Kidney epithelial cell (primary cell): ENCODE results near the gene OR4F6. TPM values are rescaled to one million over a fixed set of nuclear protein-coding genes. Genes with fewer than 3 reads are reported as not detected.

Experiments
- DNase-seq: peaks from one replicate; pipeline ENCODE4 v3.0.0-alpha.2; 2010; ENCODE audit warnings: low read depth
- H3K27me3 ChIP-seq: 2 replicates; pipeline ENCODE4 v1.6.0; 2011; ENCODE audit warnings: low read length; ENCODE audit not compliant: control insufficient read depth, insufficient read depth
- H3K36me3 ChIP-seq: 2 replicates; pipeline ENCODE4 v1.5.1; 2011; ENCODE audit warnings: low read length; ENCODE audit not compliant: control insufficient read depth, insufficient read depth
- H3K4me3 ChIP-seq: 2 replicates; pipeline ENCODE4 v1.5.1; 2011; ENCODE audit warnings: low read depth, mild to moderate bottlenecking, control low read depth, low read length
- CTCF ChIP-seq: IDR thresholded peaks from 2 replicates; pipeline ENCODE4 v1.5.1; 2011; ENCODE audit warnings: mild to moderate bottlenecking, moderate library complexity, low read length, control low read depth, inconsistent platforms; ENCODE audit not compliant: insufficient read depth, poor library complexity, severe bottlenecking
- total RNA-seq: library from RNA; depleted of rRNA; stranded (reverse); fragments of >200 nt; gene quantifications from 2 replicates; pipeline ENCODE4 v1.2.3, GENCODE V29; 2015

The OR4F6 gene
- total RNA-seq, 1 donor from 2014 or later = not detected

DNA sequence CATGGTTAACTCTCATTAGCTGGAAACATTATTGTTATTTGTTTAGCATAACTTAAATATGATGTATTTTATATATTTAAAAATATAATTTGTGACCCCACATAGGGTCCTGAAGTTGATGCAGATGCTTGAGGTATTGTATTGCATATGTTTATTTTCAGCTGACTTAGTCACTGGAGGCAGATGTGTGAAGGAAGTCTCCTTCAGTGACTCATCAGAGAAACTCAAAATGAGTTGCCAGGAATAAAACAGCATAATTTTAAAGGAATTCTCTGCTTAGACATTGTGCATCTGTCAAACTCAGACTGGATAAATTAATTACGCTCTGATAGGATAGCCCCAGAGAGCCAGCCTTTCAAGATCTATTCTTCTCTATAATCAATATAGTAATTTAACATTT is 7.9 kb upstream of the OR4F6 start:
- no peaks in the 10 kb centered on the region for H3K36me3 ChIP-seq
- H3K4me3 ChIP-seq = no peak overlapping the region
- TF ChIP-seq CTCF = no peak
- no peaks in the 10 kb centered on the region for H3K27me3 ChIP-seq
- no peak for DNase-seq

- Histone ChIP-seq H3K27me3 (no peaks in the 10 kb centered on the region), H3K36me3 (no peaks in the 10 kb centered on the region), H3K4me3 (no peak overlapping the region)
- DNase-seq = no peak
- no peak for TF ChIP-seq CTCF
Measured at GRCh38 chr15:101799665-101800064, 3.6 kb upstream of the OR4F6 start.

DNA sequence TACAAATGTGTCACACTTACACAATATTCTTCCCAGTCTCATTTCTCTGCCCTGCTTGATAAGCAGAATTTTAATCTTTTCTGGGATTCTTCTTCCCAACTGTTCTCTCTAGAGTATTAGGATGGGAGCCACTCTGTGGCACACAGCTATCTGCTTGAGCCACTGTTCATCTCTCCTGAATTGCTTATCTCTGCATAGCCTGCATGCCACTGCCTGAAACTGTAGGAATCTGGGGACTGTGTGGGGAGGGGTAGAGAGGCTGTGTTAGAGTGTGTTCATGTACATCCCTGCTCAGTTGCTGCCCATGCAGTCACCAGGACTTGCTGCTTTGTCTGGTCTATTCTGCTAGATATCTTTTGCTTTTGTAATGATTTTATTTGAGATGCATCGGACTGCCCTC is 2.3 kb upstream of the OR4F6 start:
- no peaks in the 10 kb centered on the region for H3K27me3 ChIP-seq
- DNase-seq = no peak
- TF ChIP-seq CTCF = no peak
- no peak overlapping the region for H3K4me3 ChIP-seq
- H3K36me3 ChIP-seq = no peaks in the 10 kb centered on the region

DNA sequence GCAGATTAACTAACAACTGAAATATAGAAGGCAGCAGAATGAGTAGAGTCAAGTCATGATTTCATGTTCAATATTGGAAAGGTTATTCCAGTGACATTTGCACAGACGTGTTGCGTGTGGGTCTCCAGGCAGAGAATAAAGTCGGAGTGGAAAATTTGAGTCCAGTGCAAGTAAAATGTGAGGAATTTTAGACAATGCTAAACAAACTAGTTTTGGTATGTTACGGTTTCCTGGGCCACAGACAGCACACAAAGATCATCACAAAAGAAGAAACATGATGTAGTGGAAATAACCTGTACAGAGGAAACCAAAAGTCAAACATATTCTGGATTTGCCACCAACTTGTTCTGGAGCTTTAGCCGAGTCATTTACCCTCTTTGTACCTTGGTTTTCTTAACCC is 367 bp downstream of the OR4F6 start:
- no peak for TF ChIP-seq CTCF
- DNase-seq = no peak
- Histone ChIP-seq H3K4me3 (no peak overlapping the region), H3K27me3 (no peaks in the 10 kb centered on the region), H3K36me3 (no peaks in the 10 kb centered on the region)

GRCh38 chr15:101804375-101804774 is 1.1 kb downstream of the OR4F6 start:
- DNase-seq = no peak
- TF ChIP-seq CTCF = no peak
- Histone ChIP-seq H3K27me3 (no peaks in the 10 kb centered on the region), H3K4me3 (no peak overlapping the region), H3K36me3 (no peaks in the 10 kb centered on the region)

- no peak for DNase-seq
- H3K4me3 ChIP-seq = no peak overlapping the region
- no peak for TF ChIP-seq CTCF
- H3K36me3 ChIP-seq = no peaks in the 10 kb centered on the region
- no peaks in the 10 kb centered on the region for H3K27me3 ChIP-seq
Measured at GRCh38 chr15:101804941-101805340, 1.6 kb downstream of the OR4F6 start.
